NK-92 (cell line): ENCODE results near the gene DDX54.
"Not testable (repeated sequence)": the region's sequence is repeated elsewhere in the genome, so short reads cannot be mapped to it uniquely, and the experiment has no call there.

ENCODE experiments used
- DNase-seq: peaks from one replicate; lab custom pipeline; 2025; ENCODE audit not compliant: unreplicated experiment; lab: John Stamatoyannopoulos, UW

DDX54 gene

DNA sequence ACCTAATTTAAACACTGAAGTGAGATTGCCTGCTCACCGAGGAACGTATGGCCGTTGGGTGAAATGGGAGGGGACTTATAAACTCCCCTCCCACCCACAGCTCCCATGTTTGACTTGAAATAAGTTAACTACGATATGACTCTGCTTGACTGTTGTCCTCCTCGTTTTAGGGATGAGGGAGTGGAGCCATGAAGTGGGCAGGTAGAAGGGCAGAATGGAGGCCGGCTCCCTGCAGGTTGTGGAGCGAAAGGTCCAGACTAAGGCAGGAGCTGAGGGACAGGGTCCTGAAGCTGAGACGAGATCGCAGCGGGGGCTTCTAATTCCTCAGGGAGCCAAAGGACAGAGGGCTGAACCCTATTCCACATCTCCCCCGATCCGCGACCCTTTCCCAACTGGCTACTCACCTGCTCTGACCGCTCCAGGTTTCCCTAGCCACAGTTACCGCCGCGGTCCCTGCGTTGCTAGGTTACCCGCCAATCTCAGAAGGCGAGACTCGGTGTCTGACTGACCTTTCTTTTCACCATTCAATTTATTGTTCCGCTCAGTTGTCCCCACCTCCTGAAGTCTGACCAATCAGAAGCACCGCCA, 35.4 kb upstream of the DDX54 start:
- no peak for DNase-seq

DNA sequence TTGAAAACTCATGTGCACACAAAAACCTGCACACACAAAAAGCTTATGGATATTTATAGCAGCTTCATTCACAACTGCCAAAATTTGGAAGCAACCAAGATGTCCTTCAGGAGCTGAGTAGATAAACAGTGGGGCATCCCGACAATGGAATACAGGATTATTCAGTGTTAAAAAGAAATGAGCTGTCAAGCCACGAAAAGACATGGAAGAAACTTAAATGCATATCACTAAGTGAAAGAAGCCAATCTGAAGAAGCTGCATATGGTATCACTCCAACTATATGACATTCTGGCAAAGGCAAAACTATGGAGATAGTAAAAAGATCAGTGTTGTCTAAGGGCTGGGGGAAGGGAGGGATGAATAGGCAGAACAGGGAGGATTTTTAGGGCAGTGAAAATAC, 30.7 kb upstream of the DDX54 start:
- DNase-seq, result no peak

DNA sequence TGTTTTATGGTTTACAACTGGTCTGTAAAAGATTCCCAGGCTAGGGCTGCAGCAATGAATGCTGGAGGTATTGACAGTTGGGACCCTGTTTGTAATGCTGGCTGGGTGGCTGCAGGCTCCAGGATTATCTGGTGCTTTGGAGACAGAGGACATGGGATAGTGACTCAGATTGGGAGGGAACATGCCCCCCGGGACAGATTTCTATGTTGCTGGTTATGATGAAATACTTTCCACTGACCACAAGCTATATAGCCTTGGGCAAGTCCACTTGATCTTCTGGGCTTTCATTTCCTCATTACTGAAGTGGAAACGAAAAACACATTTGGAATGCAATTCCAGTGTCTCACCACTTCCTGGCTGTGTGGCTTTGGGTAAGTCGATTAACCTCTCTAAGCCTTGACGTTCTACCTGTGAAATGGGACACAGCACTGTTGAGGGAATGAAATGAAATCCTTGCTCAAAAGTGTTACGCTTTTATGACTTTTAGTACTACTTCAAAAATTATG, 29.7 kb upstream of the DDX54 start:
- no peak for DNase-seq

DNA sequence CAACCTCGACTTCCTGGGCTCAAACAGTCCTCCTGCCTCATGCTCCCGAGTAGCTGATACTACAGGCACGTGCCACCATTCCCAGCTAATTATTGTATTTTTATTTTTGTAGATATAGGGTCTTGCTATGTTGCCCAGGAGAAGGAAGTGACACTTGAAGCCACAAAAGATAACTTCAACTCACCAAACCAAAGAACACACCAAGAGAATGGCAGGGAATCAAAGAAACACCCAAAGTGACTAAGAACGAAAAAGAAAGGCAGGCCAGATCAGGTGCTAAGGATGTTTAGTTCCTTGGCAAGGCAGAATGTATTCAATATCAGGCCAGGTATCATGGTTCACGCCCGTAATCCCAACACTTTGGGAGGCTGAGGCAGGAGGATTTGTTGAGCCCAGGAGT, 25.9 kb upstream of the DDX54 start:
- DNase-seq, result no peak

DNA sequence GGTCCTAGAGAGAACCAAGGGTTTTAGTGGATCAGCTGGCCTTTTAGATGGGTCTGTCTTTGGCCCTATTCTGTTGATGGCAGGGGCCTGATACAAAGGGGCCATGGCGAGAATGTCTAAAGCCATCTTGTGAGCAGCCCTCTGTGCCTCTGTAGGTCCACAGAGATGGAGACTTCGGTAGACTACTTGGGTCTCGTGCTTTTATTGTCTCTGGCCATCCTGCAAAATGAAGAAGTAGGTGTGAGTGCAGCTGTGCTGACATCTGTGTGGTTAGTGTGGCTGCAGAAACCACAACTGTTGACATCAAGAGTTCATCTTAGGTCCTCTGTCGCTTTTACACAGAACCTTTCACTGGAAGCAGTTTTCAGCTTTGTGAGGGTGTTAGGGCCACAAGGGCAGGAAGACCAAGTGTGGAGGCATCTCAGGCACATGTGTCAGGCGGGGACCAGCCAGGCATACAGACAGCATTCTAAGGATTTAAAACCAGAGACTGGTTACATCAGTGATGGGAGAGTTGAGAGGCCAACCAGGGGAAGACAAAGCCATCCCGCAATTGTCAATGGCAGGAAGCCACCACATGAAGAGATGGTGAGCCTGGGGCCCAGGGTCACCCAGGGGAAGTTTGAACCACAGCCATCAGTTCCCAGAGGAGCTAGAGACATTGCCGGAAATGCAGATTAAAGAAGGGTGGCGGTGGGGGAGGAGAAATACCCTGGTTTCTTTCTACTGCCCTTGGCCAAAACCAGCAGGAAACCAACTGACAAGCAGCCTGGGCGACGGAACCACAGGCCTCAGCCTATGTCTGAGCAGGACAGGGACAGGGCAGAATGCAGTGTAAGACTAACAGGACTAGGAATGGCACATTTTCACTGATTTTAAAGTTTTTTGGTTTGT, 23.0 kb upstream of the DDX54 start:
- no peak for DNase-seq

DNA sequence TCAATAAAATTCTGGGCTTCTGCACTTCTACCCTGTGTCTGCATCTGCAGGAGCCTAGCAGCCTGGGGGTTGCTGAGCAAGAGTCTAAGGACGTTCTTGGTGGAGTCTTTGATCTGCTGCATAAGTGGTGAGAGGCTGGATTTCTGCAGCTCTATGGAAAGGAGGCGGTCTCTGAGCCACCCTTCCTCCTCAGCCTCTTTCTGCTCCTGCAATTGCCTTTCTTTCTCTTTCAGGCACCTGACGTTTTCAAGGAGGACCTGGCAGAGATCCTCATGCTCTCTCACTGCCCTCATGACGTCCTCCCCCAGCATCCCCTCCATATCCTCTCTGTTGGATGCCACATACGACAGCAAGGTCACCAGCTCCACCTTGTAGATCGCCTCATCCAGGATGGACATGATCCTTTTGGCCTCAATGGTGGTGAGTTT, 22.3 kb upstream of the DDX54 start:
- no peak for DNase-seq

DNA sequence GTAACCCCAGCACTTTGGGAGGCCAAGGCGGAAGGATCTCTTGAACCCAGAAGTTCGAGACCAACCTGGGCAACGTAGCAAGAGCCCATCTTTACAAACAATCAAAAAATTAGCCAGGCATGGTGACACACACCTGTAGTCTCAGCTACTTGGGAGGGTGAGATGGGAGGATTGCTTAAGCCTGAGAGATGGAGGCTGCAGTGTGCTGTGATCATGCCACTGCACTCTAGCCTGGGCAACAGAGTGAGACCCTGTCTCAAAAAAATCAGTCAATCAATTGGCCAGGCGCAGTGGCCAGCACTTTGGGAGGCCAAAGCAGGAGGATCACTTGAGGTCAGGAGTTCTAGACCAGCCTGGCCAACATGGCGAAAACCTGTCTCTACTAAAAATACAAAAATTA, 21.5 kb upstream of the DDX54 start:
- not testable (repeated sequence) for DNase-seq

DNA sequence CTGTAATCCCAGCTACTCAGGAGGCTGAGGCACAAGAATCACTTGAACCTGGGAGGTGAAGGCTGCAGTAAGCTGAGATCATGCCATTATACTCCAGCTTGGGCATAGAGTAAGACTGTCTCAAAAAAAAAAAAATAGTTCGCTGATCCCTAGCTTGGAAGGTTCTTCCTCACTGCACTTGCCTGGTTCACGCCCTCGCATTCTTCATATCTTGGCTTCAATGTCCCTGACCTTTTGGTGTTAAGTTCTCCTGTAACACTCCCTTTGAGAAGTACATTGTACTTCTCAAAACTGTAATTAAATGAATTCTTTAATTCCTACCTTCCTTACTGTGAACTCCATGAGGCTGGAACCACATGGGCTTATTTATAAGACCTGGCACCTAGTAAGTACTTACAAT, 19.5 kb upstream of the DDX54 start:
- DNase-seq, result no peak

DNA sequence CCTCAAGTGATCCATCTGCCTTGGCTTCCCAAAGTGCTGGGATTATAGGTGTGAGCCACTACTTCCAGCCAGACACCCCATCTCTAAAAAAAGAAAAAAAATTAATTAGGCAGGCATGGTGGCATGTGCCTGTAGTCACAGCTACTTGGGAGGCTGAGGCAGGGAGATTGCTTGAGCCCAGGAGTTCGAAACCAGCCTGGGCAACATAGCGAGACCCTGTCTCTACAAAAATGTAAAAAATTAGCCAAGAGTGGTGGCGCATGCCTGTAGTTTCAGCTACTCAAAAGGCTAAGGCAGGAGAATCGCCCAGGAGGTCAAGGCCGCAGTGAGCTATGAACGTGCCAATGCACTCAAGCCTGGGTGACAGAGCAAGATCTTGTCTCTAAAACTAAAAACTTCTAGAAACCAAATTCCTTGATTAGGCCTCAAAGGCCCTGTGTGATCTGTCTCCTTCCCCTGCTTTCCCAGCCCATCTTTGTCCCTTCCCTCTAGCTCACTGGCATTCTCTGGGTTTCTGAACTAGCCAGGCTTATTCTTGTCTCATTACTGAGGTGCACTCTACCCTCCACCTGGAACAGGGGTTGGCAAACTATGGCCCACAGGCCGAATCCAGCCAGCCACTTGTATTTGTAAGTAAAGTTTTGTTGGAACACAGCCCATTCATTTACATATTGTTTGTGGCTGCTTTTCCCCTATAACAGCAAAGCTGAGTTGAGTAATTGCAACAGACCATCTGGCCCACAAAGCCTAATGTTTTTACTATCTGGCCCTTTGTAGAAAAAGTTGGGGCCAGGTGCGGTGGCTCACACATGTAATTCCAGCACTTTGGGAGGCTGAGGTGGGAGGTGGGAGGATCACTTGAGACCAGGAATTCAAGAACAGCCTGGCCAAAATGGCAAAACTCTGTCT, 18.8 kb upstream of the DDX54 start:
- no peak for DNase-seq

DNA sequence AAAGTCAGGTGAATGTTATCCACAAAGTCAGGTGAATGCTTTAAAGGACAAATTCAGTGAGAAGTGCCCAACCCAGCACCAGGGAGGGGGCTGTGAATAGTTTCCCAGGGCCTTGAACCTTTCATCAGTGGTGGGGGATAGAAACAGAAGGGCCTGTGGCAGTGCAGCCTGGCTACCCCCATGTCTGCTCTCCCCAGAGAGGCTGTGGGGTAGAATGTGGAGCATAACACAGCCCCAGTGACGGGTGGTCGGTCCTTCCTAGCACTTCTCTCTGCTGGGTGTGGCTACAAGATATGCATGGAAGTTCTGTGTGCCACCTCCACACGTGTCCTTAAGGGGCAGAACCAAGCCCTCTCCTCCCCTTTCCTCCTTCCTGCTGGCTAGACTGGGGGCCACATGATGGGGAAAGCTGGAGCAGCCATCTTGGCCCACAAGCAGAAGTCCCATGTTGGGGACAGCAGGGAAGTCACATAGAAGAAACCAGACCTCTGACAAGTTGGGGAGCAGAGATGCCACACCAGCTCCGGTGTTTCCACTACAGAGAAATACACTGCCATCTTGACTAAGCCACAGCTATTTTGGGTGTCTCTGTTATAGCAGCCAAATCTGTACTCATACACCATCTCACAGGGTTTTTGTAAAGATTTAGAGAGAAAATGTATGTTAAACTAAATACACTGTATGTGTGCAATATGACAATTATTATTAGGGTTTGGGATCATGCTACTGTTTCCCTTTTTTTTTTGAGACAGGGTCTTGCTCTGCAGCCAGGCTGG, 17.2 kb upstream of the DDX54 start:
- DNase-seq, result no peak

DNA sequence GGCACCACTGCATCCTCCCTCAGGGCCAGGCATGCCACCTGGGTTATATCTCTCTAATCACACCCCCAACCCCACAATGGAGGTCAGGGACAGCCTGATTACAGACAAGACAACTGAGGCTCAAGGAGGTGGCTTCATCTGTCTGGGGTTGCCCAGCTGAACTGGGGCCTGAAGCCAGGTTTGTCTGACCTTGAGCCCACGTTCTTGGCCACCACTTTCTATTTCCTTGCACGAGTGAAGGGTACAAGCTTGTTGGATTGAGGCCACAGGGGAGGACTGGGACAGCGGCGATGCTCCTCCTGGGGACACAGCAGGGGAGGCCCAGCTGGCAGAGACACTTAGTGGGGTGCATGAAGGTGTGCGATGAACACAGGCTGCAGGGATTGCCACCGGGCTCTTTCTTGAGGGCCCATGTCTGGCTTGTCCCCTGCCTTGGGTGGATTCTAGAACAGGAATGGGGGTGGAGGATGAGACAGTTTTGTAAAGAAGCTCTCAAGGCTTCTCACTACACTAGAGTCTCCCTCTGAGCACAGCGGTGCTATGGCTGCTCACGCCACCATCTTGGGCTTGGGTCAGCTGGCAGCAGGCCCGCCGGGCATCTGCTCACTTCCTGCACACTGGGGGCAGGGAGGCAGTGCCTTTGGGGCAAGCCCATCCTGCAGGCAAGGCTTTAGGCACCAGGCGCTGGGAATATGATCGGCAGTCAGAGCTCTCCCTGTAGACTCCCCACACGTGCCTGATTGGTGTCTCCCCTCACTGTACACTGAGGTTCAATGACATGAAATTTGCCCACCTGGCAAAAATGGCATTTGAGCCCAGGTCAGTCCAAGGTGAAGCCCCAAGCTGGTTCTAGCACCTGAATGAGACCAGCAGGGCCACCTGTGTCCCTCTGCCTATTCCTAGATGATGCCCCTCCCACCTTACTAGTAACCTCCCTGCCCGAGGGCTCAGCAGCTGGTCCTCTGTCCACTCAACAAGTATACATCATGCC, 16.2 kb upstream of the DDX54 start:
- DNase-seq, result no peak

DNA sequence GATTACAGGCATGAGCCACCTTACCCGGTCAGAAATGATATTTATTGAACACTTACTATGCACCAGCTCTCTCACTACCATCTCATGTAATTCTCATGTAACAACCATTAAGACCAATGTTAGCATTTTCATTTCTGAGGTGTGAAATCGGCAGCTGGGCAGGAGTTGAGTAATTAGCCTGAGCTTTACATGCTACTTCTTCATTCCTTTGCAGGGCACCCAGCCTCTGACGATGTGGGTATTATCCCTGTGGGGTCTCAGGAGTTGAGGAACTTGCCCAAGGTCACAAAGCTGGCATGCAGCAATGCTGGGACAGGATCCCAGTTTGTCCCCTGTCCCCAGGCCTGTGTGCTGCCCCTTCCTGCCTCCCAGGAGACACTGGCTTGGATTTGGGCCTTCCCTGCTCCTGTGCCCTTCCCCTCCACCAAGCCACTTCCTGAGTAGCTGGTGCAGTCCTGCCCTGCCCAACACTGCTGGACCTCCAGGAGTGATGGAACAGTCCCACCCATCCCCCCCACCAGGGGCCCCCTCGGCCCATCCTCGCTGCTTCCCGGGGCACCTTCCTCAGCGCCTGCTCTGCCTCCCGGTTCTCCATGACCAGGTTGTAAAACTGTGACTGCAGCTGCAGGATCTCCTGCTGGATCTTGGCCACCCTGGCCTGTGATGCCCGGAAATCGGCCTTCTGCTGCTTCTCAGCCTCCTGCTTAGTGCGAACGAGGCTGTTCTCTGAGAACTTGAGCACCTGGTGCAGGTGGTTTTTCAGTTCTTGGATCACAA, 14.9 kb upstream of the DDX54 start:
- DNase-seq, result no peak

DNA sequence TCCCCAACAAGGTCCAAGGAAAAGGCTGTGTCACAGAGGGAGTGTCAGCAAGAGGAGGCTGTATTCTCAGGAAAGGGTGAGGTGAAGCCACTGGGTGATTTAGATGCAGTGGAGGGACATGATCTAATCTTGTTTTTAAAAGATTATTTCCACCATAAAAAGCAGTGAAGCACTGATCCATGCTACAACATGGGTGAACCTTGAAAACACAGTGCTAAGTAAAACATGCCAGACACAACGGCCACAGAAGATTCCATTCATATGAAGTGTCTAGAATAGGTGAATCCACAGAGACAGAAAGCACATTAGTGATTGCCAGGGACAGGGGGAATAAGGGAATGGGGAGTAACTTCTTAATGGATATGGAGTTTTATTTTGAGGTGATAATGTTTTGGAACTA, 13.0 kb upstream of the DDX54 start:
- DNase-seq, result no peak

DNA sequence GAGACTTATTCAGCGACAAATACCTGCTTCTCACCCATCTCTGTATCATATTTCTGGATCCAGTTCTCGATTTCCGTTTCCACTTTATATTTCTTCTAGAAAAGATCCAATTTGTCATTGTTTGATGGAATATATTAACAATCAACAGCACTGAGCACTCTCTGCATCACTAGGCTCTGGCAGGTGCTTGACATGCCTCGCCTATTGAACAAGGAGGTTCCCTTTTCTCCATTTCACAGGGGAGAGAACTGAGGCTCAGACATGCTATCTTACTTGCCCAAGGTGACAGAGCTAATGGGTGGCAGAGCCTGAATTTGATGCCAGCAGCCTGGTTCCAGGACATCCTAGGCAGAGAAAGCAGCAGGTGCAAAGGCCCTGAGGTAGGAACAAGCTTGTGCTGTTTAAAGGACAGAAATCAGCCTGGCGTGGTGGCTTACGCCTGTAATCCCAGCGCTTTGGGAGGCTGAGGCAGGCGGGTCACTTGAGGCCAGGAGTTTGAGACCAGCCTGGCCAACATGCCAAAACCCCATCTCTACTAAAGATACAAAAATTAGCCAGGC, 12.3 kb upstream of the DDX54 start:
- DNase-seq, result no peak

DNA sequence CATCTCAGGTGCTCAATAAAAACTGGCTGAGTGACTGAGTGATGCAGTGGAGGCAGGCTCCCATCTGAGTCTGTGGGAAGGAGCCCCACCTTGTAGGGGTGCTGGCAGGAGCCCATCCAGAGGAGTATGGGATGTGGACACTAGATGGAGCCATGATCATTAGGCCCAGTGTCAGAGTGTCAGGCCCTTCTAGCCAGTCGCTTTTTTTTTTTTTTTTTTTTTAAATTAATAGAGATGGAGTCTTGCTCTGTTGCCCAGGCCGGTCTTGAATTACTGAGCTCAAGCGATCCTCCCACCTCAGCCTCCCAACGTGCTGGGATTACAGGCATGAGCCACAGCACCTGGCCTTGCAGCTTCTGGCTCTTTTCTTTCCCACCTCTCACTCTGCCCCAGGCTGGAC, 11.7 kb upstream of the DDX54 start:
- DNase-seq, result no peak

DNA sequence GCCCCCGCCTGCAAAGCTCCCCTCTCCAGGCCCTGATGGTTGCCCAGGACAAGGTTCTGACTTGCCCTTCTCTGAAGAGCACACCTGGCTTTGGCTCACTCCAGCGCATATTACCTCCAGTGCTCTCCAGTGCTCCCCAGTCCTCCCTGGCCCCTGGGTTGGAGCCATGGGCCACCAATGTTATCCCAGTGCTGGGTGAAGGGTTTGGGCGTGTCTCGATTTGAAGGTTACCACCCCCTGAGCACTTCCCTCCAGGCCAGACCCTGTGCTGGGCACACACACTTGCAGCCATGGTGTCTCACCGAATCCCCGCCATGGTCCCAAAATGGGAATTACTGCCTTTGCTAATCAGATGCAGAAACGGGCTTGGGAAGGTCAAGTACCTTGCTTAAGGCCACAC, 11.3 kb upstream of the DDX54 start:
- DNase-seq, result no peak

DNA sequence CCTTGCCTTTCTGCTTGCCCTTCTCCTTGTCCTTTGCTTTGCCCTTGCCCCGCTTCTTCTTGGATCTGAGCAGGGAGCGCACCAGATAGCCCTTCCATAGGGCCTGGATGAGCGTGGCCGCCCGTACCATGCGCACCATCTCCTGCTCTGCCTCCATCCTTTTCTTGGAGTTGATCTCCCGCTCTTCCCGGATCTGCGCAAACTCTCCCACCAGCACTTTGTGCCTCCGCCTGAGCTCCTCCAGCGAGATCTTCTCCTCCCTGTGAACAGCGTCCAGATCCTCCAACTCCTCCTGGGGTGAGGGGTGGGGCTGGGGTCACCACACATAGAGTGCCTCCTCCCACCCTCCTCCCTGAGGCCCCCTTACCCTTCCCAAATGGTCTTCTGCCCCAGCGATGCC, 10.3 kb upstream of the DDX54 start:
- DNase-seq, result no peak

DNA sequence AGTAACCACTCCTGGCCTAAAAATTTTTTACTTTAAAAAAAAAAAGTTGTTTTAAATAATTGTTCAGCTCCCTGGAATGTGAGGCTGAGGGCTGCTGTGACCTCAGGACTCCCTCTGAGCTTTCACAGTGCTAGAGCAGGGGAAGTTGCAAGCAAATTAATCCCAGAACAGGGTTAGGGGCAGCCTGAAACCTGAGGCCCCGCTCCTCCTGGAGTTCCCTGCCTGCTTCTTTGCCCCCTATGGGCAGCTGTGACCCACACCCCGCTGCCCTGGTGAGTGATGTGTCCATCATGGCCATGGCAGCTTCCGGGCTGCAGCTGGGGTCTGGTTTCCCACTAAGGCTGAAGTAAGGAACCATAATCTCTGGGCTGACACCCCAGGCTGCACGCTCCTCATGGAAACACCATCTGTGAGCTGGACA, 9.7 kb upstream of the DDX54 start:
- no peak for DNase-seq
